Activated T-helper 17 cell treated with anti-CD3 and anti-CD28 coated beads, Interleukin-2, amount 50 U/mL, for 72 hours (primary cell): Measurements from ENCODE around the gene APLP1. TPM values are rescaled to one million over a fixed set of nuclear protein-coding genes. Genes with fewer than 3 reads are reported as not detected.
A peak's percentile ranks its signal among the peaks of the same experiment; 100 is the strongest.

Experiments
- ATAC-seq: fragments of 150-1000 bp; cut with Tn5 transposase; replicated peaks from 2 replicates; pipeline ENCODE4 v1.10.0; 2021; ENCODE audit warnings: mild to moderate bottlenecking, moderate library complexity
- H3K27ac Mint-ChIP-seq: one replicate; pipeline ENCODE4 v1.8.0; 2022; ENCODE audit warnings: mixed read lengths
- H3K27me3 Mint-ChIP-seq: one replicate; pipeline ENCODE4 v1.8.0; 2022; ENCODE audit warnings: mixed read lengths
- H3K36me3 Mint-ChIP-seq: one replicate; pipeline ENCODE4 v1.8.0; 2022; ENCODE audit warnings: low read depth, mild to moderate bottlenecking, mixed read lengths
- H3K4me1 Mint-ChIP-seq: one replicate; pipeline ENCODE4 v1.8.0; 2022; ENCODE audit warnings: mixed read lengths
- H3K4me3 Mint-ChIP-seq: one replicate; pipeline ENCODE4 v1.8.0; 2022; ENCODE audit warnings: mild to moderate bottlenecking, mixed read lengths
- H3K9me3 Mint-ChIP-seq: one replicate; pipeline ENCODE4 v1.8.0; 2022; ENCODE audit warnings: mixed read lengths
- total RNA-seq, 2 donors: library from RNA; stranded (reverse); gene quantifications; one replicate each; pipeline ENCODE4 v1.2.3, GENCODE V29; 2022

The APLP1 gene
- total RNA-seq, 2 donors from 2014 or later, result 2.3 to 2.6 TPM

GRCh38 chr19:35915443-35915842 lies 47.1 kb downstream of the APLP1 start:
- Mint-ChIP-seq H3K9me3 (no peaks in the 10 kb centered on the region), H3K4me1 (no peaks in the 10 kb centered on the region), H3K36me3 (no peaks in the 10 kb centered on the region), H3K27ac (no peak overlapping the region), H3K4me3 (no peak overlapping the region), H3K27me3 (no peaks in the 10 kb centered on the region)
- ATAC-seq, result peak; percentile 32

GRCh38 chr19:35919306-35919705 lies 50.9 kb downstream of the APLP1 start:
- H3K4me1 Mint-ChIP-seq, result no peaks in the 10 kb centered on the region
- no peak overlapping the region for H3K27ac Mint-ChIP-seq
- H3K27me3 Mint-ChIP-seq, result no peaks in the 10 kb centered on the region
- no peaks in the 10 kb centered on the region for H3K36me3 Mint-ChIP-seq
- ATAC-seq, result no peak
- H3K4me3 Mint-ChIP-seq, result no peak overlapping the region
- no peaks in the 10 kb centered on the region for H3K9me3 Mint-ChIP-seq

- no peaks in the 10 kb centered on the region for H3K27me3 Mint-ChIP-seq
- H3K4me1 Mint-ChIP-seq, result no peaks in the 10 kb centered on the region
- no peak overlapping the region for H3K4me3 Mint-ChIP-seq
- H3K27ac Mint-ChIP-seq, result no peak overlapping the region
- no peaks in the 10 kb centered on the region for H3K36me3 Mint-ChIP-seq
- no peak for ATAC-seq
- H3K9me3 Mint-ChIP-seq, result peaks cover 4% of the 10 kb centered on the region
These were observed 52.6 kb downstream of the APLP1 start for GRCh38 chr19:35921012-35921411.

DNA sequence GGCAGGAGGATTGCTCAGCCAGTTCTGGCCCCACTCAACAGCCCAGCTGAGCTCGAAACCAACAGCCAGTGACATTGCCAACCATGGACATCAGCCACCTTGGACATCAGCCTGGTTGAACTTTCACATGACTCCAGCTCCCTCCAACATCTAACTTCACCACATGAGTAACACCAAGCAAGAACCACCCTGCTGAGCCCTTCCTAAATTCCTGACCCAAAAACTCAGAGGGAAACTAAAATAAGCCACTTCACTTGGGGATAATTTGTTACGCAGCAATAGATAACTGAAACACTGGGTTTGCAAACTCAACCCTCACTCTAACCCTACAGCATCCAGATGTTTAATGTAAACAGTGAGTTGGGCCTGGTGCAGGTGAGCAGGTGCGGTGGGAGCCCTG lies 57.1 kb downstream of the APLP1 start:
- H3K4me1 Mint-ChIP-seq, result peaks cover 12% of the 10 kb centered on the region
- peaks cover 8% of the 10 kb centered on the region for H3K9me3 Mint-ChIP-seq
- no peak for ATAC-seq
- no peak overlapping the region for H3K27ac Mint-ChIP-seq
- no peak overlapping the region for H3K4me3 Mint-ChIP-seq
- H3K36me3 Mint-ChIP-seq, result no peaks in the 10 kb centered on the region
- no peaks in the 10 kb centered on the region for H3K27me3 Mint-ChIP-seq

DNA sequence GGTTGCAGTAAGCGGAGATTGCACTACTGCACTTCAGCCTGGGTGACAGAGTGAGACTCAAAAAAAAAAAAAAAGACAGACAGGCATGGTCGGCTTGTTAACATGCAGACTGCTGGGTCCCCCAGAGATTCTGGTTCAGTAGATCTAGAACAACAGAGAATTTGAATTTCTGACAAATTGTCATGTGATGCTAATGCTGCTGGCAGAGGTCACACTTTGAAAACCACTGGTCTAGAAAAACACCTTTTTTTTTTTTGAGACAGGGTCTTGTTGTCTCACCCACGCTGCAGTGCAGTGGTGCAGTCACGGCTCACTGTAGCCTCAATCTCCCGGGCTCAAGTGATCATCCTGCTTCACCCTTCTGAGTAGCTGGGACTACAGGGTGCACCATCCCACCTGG lies 60.1 kb downstream of the APLP1 start:
- no peak for ATAC-seq
- H3K27me3 Mint-ChIP-seq, result no peaks in the 10 kb centered on the region
- no peak overlapping the region for H3K4me3 Mint-ChIP-seq
- H3K4me1 Mint-ChIP-seq, result peaks cover 25% of the 10 kb centered on the region
- no peaks in the 10 kb centered on the region for H3K36me3 Mint-ChIP-seq
- H3K27ac Mint-ChIP-seq, result no peak overlapping the region
- peaks cover 8% of the 10 kb centered on the region for H3K9me3 Mint-ChIP-seq

Other genes starting within 250 kb of the APLP1 start
- 10 to 100 TPM; 54.7 to 95.6 TPM for gene RBM42, start 239.5 kb upstream of the APLP1 start, total RNA-seq
- gene ETV2, start 226.8 kb upstream of the APLP1 start, total RNA-seq, result under 1 TPM; 0.61 to 0.99 TPM
- gene COX6B1, start 220.3 kb upstream of the APLP1 start, total RNA-seq, result 100 to 1,000 TPM; 331 to 427 TPM
- gene UPK1A, start 202.1 kb upstream of the APLP1 start, total RNA-seq, result 1 to 10 TPM in 1 of 2 donors, under 1 TPM in 1; 0.73 to 8.0 TPM
- gene ZBTB32, start 164.0 kb upstream of the APLP1 start, total RNA-seq, result 100 to 1,000 TPM; 138 to 217 TPM
- 100 to 1,000 TPM in 1 of 2 donors, 10 to 100 TPM in 1; 67.4 to 117 TPM for gene KMT2B, start 150.6 kb upstream of the APLP1 start, total RNA-seq
- gene IGFLR1, start 126.1 kb upstream of the APLP1 start, total RNA-seq, result 100 to 1,000 TPM in 1 of 2 donors, 10 to 100 TPM in 1; 42.3 to 153 TPM
- 10 to 100 TPM; 17.8 to 21.6 TPM for gene U2AF1L4, start 123.2 kb upstream of the APLP1 start, total RNA-seq
- 10 to 100 TPM; 34.0 to 51.2 TPM for gene PSENEN, start 122.9 kb upstream of the APLP1 start, total RNA-seq
- 10 to 100 TPM; 11.0 to 20.1 TPM for gene LIN37, start 120.0 kb upstream of the APLP1 start, total RNA-seq
- not detected for gene HSPB6, start 111.5 kb upstream of the APLP1 start, total RNA-seq
- gene PROSER3, start 110.4 kb upstream of the APLP1 start, total RNA-seq, result 10 to 100 TPM; 28.4 to 31.2 TPM
- 10 to 100 TPM; 40.3 to 71.7 TPM for gene ARHGAP33, start 93.0 kb upstream of the APLP1 start, total RNA-seq
- under 1 TPM in 1 of 2 donors, not detected in 1; 0.13 TPM for gene PRODH2, start 55.7 kb upstream of the APLP1 start, total RNA-seq
- gene NPHS1, start 16.1 kb upstream of the APLP1 start, total RNA-seq, result under 1 TPM in 1 of 2 donors, not detected in 1; 0.05 TPM
- gene KIRREL2, start 11.7 kb upstream of the APLP1 start, total RNA-seq, result 1 to 10 TPM; 1.0 to 1.4 TPM
- 100 to 1,000 TPM in 1 of 2 donors, 10 to 100 TPM in 1; 35.8 to 113 TPM for gene NFKBID, start 32.0 kb downstream of the APLP1 start, total RNA-seq
- 10 to 100 TPM; 45.5 to 47.6 TPM for gene HCST, start 34.0 kb downstream of the APLP1 start, total RNA-seq
- gene TYROBP, start 39.7 kb downstream of the APLP1 start, total RNA-seq, result not detected
- 10 to 100 TPM in 1 of 2 donors, 1 to 10 TPM in 1; 9.8 to 15.1 TPM for gene LRFN3, start 67.8 kb downstream of the APLP1 start, total RNA-seq
- 10 to 100 TPM; 17.5 to 26.0 TPM for gene SDHAF1, start 126.6 kb downstream of the APLP1 start, total RNA-seq
- 1 to 10 TPM; 1.5 to 3.9 TPM for gene SYNE4, start 140.2 kb downstream of the APLP1 start, total RNA-seq
- gene ALKBH6, start 145.6 kb downstream of the APLP1 start, total RNA-seq, result 10 to 100 TPM; 39.1 to 69.6 TPM
- gene CLIP3, start 164.3 kb downstream of the APLP1 start, total RNA-seq, result 1 to 10 TPM in 1 of 2 donors, under 1 TPM in 1; 0.89 to 7.1 TPM
- gene THAP8, start 185.7 kb downstream of the APLP1 start, total RNA-seq, result 1 to 10 TPM; 2.3 to 7.9 TPM
- 10 to 100 TPM; 19.3 to 33.2 TPM for gene WDR62, start 186.3 kb downstream of the APLP1 start, total RNA-seq
- gene OVOL3, start 242.6 kb downstream of the APLP1 start, total RNA-seq, result not detected
- 10 to 100 TPM; 32.4 to 58.0 TPM for gene POLR2I, start 246.3 kb downstream of the APLP1 start, total RNA-seq
- gene TBCB, start 246.9 kb downstream of the APLP1 start, total RNA-seq, result 100 to 1,000 TPM; 105 to 162 TPM